ENCODE data around the gene UPF3A.
"Not testable (repeated sequence)": the region's sequence is repeated elsewhere in the genome, so short reads cannot be mapped to it uniquely, and the experiment has no call there.

The UPF3A gene

DNA sequence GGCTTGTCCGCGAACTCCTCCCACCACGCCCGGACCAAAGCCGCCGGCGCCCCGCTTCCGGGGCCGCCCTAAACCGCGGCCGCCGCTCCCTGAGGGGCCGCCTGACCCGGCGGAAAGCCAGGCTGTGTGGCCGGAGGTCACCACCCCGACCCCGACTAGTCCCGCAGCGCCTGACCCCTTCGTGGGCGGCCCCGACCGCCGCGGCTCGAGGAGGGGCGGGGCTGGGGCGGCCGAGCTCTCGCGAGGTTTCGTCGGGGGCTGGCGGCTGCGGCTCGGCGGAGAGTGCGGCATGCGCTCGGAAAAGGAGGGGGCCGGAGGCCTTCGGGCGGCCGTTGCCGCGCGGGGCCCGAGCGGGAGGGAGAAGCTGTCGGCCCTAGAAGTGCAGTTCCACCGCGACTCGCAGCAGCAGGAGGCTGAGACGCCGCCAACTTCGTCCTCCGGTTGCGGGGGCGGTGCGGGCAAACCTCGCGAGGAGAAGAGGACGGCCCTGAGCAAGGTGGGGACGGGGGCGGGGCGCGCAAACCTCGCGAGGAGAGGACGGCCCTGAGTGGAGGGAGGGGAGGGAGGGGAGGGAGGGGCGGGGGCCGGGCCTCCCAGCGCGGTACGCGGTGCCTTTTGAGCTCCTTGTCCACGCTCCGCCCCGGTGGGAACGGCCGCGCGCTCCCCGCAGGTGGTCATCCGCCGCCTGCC, at the start of gene UPF3A:
Gene UPF3A (plus strand): TSS at position 251 of the 690 bp plus-strand sequence. CDS start 39 bp downstream, at position 290.
- peak; percentile 90 for DNase-seq

DNA sequence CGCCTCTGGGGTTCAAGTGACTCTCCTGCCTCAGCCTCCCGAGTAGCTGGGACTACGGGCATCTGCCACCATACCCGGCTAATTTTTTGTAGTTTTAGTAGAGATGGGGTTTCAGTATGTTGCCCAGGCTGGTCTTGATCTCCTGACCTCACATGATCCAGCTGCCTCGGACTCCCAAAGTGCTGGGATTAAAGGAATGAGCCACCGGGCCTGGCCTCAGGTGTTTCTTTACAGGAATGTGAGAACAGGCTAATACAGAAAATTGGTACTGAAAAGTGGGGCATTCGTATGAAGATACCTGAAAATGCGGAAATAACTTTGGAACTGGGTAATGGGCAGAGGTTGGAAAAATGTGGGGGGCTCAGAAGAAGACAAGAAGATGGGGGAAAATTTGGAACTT, 49.5 kb upstream of the UPF3A start:
- DNase-seq = no peak

- no peak for DNase-seq
Measured at GRCh38 chr13:114234266-114234644, 47.1 kb upstream of the UPF3A start.

GRCh38 chr13:114234645-114235421, 46.6 kb upstream of the UPF3A start, which contains the start of gene CDC16:
TSS of gene CDC16 (plus strand) at chr13:114234897. CDS start at chr13:114235085, 188 bp downstream.
- DNase-seq = peak; percentile 94

- no peak for DNase-seq
Measured at GRCh38 chr13:114235697-114236096, 45.7 kb upstream of the UPF3A start.

DNA sequence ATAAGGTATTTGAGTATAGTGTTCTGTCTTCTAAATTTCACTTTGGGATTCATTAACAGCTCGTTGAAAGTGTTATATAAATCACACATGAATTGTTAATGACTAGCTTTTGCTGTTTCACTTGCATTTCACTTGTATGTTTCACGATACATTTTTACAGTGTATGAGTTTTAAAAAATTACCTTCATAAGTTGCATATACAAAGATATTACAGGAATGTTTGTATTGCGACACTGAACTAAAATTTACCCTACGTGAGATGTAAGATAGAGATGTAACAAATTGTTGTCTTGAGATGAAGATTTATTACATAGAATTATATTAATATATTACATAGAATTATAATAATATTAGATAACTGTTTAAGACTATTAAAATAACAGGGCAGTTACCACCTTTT, 45.2 kb upstream of the UPF3A start:
- DNase-seq = no peak

DNA sequence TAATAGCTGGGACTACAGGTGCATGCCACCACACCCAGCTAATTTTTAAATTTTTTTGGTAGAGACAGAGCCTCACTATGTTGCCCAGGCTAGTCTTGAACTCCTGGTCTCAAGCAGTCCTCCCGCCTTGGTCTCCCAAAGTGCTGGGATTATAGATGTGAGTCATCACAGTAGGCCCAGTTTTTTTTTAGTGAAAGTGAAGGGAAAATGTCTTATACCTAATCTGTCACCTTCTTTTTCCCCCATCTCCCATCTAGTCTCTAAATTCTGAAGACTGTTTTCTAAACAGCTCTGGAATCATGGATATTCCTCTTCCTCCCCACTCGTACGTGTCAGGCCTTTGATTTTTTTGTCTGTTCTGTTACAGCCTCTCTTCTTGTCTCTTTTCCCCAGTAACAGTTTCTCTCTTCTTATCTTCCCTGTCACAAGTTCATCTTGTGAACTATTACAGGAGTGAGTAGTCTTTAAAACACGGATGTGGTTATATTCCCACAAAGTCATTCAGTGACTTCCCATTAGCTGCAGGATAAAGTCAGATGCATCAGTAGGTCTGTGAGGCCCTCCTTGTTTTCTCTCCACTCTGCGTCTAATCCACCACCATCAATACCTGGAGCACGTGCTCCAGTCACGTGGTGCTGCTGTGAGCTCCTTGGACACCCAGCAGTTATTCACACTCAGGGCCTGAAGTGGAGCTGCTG, 43.8 kb upstream of the UPF3A start:
- no peak for DNase-seq

- no peak for DNase-seq
Measured at GRCh38 chr13:114241918-114242317, 39.5 kb upstream of the UPF3A start.

DNA sequence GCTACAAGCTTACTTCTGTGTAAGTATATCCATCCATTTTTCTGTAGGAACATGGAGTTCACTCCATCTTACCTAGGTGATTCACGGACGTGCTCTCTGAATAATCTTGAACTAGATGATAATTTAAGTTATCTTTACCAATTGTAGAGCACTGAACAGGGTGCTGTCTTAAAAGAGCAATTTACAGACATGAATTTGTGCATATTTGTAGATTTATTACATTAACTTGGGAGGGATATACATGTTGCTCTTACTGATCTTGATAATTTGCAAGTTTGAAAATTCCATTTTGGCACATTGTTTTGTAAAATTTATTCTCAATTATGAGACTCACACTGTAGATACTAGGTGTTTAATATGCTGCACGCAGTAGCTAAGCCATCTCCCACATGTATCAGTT, 37.4 kb upstream of the UPF3A start:
- DNase-seq = no peak

DNA sequence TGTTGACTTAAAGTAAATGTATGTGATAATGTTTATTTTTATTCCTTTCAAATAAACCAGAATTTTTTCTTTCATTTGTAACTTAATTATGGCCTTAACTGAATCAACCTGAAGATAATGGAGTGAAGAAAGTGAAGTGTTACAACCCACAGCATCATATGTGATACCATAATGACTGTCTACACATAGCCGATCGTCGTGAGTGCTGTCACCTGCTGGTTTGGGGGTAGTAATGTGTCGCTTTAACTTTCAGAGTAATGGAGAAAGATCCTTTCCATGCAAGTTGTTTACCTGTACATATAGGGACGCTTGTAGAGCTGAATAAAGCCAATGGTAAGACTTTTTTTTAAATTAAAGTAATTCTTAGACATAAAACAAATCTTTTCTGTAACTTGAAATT, 36.8 kb upstream of the UPF3A start:
- no peak for DNase-seq

DNA sequence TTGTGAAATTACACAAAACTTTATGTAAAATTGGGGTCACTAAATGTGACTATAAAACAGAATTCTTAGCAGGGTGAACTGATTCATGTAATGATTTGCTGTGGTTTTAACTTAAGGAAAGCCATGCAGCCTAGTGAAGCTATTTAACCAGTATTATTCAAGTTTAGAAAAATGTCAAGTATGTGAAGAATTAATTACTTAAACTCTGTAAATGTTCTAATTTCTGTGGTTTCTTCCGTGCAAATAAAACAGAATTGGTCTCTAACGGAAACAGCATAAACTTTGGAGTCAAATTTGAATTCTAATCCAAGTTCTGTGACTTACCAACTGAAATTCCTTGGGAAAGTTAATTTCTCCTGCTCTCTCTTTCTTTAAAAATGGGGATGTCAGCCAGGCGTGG, 33.4 kb upstream of the UPF3A start:
- no peak for DNase-seq

- peak; percentile 73 for DNase-seq
Measured at GRCh38 chr13:114249077-114249476, 32.3 kb upstream of the UPF3A start.

GRCh38 chr13:114251639-114252440, 29.6 kb upstream of the UPF3A start:
- not testable (repeated sequence) for DNase-seq

GRCh38 chr13:114256547-114256946, 24.9 kb upstream of the UPF3A start:
- no peak for DNase-seq

DNA sequence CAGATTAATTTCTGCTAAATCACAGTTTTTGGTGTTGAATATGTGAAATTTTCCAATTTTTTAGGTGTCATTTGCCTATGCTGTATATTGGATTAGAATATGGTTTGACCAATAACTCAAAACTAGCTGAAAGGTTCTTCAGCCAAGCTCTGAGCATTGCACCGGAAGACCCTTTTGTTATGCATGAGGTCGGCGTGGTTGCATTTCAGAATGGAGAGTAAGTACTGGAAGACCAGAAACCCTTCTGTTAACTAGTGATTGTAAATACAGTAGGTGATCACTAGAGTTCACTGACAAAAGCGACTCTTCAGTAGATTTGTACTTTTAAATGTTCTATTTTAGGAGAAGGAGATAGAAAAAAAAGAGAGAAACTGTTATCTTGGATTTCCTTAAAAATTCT, 24.4 kb upstream of the UPF3A start:
- no peak for DNase-seq

- no peak for DNase-seq
Measured at GRCh38 chr13:114258589-114258988, 22.8 kb upstream of the UPF3A start.

- peak; percentile 85 for DNase-seq
Measured at GRCh38 chr13:114259374-114259773, 22.0 kb upstream of the UPF3A start.

DNA sequence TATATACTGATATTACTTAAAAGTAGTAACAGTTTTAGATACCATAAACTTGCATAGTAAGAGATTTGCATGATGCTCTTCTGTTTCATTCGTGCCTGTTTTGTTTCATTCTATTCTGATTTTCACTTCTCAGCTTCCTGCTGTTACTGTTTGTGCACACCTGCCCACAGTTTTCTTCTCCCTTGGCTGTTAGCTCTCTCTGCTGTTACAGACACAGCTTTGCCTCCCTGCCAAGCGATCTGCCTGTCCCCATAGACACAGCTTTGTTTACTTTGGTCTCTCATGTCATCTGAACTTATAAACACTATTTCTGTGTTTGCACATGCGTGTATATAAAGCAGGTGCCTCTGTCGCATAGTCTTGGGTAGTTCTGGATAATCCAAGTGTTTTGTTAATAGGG, 21.4 kb upstream of the UPF3A start:
- peak; percentile 87 for DNase-seq

GRCh38 chr13:114260814-114261213, 20.6 kb upstream of the UPF3A start:
- no peak for DNase-seq

GRCh38 chr13:114261328-114261965, 20.0 kb upstream of the UPF3A start:
- DNase-seq = no peak

DNA sequence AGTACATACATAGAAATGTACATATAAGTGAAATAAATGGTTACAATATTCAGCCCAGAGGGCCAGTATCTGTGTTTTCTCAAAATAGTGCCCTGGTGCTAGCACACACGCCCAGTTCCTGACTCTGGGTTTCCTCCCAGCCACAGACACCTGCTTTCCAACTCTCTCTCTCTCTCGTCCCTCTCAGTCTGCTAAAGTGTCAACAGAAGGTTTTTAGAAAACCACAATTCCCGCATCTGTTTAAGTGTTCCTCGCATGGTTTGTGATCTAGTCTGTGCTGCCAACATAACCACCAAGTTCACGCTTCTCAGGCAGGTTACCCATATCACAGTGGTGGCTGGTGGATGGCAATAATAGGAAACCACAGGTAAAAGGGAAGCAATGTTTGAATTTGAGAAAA, 17.8 kb upstream of the UPF3A start:
- DNase-seq = peak; percentile 9

DNA sequence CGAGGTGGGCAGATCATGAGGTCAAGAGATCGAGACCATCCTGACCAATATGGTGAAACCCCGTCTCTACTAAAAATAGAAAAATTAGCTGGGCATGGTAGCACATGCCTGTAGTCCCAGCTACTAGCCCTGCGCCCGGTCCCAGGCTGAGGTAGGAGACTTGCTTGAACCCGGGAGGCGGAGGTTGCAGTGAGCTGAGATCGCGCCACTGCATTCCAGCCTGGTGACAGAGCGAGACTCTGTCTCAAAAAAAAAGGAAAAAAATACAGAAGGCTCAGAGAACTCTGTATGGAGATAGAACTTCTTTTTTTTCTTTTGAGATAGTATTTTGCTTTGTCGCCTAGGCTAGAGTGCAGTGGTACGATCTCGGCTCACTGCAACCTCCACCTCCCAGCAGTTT, 17.1 kb upstream of the UPF3A start:
- not testable (repeated sequence) for DNase-seq

All from NCI-H2171 treated with DMSO at 0.1 percent for 48 hours (cell line).